Stimulated activated CD4-positive, alpha-beta T cell treated with anti-CD3 and anti-CD28 coated beads, Interleukin-15, amount 100 ng/mL, for 1 hour (primary cell): ENCODE measurements around the gene CIAPIN1.

Experiments used
- DNase-seq, 2 donors: peaks; one replicate each; pipeline ENCODE4 v3.0.0-alpha.2; 2020; ENCODE audit warnings: low read depth in 1 of 2, low spot score in 1 of 2

CIAPIN1 gene

DNA sequence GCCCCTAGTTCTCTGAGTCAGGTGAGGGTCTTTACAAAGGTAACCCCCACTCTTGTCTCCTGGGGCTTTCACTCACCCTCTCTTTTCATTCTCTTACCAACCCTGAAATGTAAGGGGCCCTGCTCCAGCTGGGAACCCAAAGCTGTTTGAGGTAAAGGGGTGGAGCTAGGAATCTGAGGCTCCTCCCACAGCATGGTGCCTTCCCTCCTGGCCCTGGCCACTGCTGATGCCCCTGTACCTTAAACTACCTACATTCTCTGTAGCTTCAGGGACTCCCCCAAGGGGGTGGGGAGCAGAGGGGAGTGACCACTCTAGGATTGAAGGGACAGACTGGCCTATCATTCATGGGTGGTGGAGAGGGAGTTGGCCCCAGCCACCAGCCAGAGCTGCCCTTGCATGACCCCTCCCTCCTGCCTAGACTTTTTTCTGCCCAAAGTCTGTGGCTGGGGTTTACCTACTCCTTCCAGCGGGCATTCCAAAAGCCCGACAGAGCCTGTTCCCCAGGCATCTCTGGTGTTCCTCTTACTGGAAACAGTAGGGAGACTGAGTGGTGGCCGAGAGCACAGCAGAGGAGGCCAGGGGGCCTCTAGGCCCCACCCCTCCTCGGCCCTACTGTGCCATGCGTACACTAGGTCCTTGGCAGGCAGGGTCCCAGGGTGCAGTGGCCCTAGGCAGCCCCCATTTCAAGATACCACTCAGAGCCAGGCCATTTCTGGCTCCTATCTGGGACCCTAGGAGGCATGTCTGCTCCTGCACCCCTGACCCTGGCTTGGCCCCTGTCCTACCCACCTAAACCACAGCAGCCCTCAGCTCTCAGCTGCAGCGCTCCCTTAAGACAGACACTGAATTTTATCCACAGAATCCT lies 29.6 kb upstream of the CIAPIN1 start:
- no peak for DNase-seq

- DNase-seq, result peak in 1 of 2 donors; percentile 57
Measured at GRCh38 chr16:57475711-57476339, 28.6 kb upstream of the CIAPIN1 start.

GRCh38 chr16:57474671-57475661 lies 27.8 kb upstream of the CIAPIN1 start:
- DNase-seq, result no peak

DNA sequence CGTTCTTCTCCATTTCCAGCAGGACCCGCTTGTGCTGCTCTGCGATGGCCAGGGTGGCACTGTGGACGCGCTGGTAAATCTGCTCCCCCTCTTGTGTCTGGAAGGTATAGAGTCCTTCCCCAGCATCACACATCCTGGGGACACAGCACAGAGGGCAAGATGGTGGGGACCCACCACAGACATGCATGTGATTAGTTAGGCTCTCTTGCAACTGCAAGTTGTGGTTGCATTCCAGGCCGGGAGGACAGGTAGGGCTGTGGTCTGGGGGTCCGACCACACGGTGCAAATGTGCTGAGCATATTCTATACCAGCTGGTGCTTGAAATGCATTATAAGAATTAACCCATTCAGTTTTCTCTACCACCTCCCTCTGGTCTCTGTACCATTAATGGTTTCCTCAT lies 26.7 kb upstream of the CIAPIN1 start:
- DNase-seq, result no peak

DNA sequence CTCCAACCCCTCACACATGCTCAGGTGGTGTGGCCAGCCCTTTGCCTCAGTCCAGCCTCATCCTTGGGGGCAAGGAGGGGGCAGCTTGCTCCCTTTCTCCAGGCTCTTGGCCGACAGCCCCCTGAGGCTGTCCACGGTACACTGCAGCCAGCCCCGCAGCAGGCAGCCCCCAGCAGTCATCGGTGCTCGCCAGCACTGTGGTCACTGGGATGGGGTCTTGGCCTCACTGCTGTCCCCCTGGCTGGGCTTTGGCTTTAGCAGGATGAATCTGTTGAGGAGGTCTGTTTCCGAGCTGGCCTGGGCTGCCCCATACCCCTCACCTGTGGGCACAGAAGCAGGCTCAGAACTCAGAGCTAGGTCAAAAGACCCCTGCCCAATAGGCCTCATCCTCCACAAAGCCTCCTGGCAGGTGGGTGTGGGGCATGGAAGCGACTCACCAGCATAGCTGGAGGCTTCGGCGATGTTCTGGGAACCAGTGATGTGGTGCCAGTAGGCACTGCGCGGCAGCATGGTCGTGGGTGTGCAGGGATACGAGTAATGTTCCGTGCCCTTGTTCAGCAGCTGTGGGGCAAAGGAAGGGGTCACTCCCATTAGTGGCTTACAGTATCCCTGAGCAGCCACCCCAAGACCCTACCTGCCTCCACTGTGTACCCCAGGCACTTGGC lies 26.1 kb upstream of the CIAPIN1 start:
- DNase-seq, result no peak

DNA sequence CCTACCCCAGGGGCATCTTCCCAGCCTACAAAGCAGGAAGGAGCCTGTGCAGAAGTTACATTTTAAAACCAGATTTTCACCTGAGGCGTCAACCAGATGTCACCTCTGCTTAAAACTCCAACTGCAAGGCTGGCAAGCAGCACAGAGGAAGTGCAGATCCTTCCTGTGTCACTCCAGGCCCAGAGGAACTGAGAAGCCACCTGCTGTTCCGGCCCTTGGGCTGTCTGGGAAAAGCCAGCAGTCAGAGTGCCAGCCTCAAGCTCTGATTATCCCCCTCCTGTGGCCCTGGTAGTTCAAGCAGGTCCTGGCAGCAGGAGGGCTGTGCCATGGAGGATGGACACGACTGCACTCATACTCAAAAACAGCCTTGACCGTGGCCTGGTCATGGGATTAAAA lies 25.5 kb upstream of the CIAPIN1 start:
- no peak for DNase-seq

GRCh38 chr16:57471852-57472664 lies 24.9 kb upstream of the CIAPIN1 start:
- no peak for DNase-seq

GRCh38 chr16:57471209-57471608 lies 24.0 kb upstream of the CIAPIN1 start:
- no peak for DNase-seq

DNA sequence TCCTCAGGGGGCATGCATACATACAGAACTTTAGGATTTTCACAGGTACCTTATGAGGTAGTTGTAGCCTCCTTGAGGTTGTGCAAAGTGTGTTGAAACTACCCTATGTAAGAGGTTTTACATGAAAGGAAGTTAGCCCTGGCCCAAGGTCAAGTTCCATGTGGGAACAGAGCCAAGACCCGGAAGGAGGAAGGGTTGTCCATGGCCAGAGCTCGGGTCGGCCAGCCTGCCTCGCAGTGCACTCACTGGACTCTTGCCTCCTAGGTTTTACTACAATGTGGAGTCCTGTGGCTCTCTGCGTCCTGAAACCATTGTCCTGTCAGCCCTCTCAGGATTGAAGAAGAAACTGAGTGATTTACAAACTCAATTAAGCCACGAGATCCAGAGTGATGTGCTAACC lies 23.5 kb upstream of the CIAPIN1 start:
- no peak for DNase-seq

DNA sequence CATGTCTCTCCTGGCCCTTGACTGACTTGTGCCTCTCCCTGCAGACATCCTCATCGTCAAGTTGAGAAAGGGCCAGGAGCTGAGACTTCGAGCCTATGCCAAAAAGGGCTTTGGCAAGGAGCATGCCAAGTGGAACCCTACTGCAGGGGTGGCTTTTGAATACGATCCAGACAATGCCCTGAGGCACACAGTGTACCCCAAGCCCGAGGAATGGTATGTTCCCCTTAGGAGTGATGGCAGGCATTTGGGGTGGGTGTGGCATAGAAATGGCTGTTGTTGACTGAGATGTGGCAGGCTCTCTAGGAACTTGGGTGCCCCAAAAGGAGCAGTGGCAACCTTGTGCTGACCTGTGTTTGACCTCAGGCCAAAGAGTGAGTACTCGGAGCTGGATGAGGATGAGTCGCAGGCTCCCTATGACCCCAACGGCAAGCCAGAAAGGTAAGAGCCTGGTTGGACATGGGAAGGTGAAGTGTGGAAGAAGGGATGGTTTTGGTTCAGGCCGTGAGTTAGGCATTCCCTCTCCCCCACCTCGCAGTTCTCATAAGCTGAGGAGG lies 22.8 kb upstream of the CIAPIN1 start:
- DNase-seq, result no peak

DNA sequence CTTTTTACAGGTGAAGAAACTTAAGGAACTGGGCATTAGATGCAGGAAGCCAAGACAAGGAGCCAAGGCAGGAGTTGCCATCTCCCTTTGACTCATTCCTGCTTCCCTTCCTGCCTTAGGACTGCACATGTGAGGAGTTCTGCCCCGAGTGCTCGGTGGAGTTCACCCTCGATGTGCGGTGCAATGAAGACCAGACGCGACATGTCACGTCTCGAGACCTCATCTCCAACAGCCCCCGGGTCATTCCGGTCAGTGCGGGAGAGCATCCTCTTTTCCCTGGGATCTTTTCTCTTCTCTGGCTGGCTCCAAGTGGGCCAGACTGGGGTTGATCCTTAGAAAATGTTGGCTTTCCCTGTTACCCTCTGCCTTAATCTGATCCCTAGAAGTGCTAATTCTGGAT lies 21.9 kb upstream of the CIAPIN1 start:
- DNase-seq, result no peak

DNA sequence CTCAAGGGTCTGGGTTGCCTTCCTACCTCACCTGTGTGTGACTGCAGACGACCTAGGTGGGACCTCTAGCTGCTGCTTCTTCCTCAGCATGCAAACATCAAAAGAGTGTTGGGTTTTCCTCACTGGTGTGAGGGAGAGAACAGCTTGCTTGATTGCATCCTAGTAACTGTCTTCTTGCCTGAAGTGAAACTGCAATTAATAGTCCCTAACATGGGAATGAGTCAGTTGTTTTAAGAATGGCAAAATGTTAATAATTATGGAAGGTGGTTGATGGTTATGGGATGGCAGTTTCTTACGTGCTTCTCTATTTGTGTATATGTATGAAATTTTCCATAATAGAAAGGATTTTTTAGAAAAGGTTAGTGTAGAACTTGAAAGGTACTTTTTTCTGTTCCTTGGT lies 21.2 kb upstream of the CIAPIN1 start:
- no peak for DNase-seq

- no peak for DNase-seq
Measured at GRCh38 chr16:57464523-57464922, 17.3 kb upstream of the CIAPIN1 start.

DNA sequence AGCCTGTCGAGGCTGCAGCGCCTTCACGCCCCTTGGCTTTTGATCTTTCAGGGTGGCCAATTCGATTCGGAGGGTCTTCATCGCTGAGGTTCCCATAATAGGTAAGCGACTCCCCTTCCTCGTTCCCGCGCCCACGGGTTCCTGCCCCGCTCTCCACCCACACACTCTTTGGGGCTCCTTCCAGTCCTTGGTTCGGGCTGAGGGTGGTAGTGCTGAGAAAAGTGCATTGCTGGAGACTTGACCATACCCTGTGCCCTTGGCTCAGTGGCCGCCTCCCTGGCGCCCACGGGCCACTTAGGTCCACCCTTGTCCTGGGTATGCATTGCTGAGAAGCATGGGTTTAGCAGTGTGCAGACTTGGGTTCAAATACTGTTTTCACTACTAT lies 15.8 kb upstream of the CIAPIN1 start:
- no peak for DNase-seq

DNA sequence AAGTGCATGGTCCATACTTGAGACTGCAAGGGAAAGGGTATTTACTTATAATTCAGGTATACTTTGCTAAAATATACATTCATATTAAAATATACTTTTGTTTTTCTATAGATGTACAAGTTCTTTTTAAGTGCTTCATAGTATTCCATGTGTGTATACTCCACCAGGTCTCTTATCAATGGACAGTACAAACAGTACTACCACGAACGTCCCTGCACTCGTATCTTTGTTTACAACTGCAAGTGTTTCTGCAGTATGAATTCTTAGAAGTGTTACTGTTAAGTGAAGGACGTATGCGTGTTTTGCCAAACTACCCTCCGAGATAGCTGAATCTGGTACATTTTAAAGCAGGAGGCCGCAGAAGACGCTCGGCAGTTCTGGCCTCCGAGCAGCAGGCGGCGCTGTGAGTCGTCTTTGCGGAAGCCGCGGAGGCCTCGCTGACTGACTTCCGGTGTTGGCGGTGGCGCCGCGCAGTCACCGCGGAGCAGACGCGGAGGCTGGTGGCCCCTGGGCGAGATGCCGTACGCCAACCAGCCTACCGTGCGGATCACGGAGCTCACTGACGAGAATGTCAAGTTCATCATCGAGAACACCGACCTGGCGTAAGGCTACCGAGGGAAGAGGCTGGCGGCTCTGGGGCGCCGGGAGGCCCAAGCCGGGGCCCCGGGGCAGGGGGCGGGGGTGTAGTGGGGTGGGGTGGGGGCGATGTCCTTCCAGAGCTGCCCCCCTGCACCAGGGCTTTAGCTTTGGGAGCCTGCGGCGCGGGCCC lies 15.2 kb upstream of the CIAPIN1 start, which contains the start of gene POLR2C:
POLR2C (plus strand) TSS at position 471 of the 769 bp plus-strand sequence; CDS start at position 517, 46 bp downstream.
- peak; percentile 87 to 91 for DNase-seq

GRCh38 chr16:57452021-57452420 lies 4.8 kb upstream of the CIAPIN1 start:
- DNase-seq, result no peak

DNA sequence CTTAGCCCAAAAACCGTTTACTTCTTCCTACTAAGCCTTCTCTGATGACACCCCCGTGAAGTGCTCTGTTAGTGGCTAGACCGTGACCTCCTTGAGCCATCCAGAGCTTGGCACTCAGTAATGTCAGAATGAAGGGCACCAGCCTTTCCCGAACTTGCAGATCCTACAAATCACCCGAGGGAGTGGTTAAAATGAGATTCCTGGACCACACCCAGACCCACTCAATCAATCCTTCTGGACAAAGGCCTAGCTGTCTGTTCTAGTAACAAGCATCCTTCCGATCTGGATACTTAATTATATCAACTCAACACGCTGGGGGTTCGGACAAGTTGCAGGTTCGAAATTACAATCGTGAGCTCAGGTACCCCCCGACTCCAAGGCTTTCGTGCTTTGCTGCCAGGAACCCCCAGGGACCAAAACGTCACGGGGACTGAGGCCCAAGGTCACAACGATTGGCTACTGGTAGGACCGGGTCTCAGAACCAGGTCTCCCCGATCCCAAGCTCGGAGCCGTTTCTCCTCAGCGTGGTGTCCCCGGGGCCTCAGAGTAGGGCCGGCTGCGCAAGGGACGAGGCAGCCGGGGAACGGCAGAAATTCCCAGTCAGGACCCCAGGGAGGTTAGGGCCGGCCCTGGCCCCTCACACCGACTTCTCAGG lies 527 bp downstream of the CIAPIN1 start:
- peak in 1 of 2 donors; percentile 4 for DNase-seq

GRCh38 chr16:57445510-57445909 lies 1.7 kb downstream of the CIAPIN1 start:
- DNase-seq, result no peak
